ENCODE data around the gene GTF3C2. TPM values are rescaled to one million over a fixed set of nuclear protein-coding genes. Genes with fewer than 3 reads are reported as not detected.
"Not testable (repeated sequence)": the region's sequence is repeated elsewhere in the genome, so short reads cannot be mapped to it uniquely, and the experiment has no call there.

Gene GTF3C2
- total RNA-seq, 1 donor from 2014 or later: 24.0 TPM

DNA sequence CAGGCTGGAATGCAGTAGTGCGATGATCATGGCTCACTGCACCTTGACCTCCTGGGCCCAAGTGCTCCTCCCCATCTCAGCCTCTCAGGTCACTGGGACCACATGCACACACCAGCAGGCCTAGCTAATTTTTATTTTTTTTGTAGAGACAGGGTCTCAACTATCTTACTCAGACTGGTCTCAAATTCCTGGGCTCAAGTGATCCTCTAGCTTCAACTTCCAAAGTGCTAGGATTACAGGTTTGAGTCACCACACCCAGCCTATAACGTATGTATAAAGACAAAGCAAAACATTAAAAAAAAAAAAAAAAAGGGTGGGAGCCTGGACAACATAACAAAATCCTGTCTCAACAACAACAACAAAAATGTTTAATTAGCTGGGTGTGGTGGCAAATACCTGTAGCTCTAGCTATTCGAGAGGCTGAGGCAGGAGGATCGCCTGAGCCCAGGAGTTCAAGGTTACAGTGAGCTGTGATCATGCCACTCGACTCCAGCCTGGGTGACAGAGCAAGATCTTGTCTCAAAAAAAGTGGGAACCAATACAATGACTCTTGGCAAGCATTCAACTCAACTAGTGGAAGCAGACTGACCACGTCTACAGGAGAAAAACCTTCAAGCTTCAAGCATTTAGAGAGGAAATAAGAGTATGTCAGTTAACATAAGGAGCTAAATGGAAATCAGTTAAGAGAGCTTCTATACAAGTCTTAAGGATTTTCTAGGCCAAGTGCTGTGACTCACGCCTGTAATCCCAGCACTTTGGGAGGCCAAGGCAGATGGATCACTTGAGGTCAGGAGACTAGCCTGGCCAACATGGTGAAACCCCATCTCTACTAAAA, 2.6 kb downstream of the GTF3C2 start:
- H3K27me3 ChIP-seq (ENCODE audit: control insufficient read depth in 3 of 3, insufficient read depth in 3 of 3, low read length in 3 of 3): no peaks in the 10 kb centered on the region
- no peak overlapping the region for H3K27ac ChIP-seq (ENCODE audit: low read depth, low read length)
- H3K4me1 ChIP-seq (ENCODE audit: control insufficient read depth in 3 of 3, insufficient read depth in 3 of 3, low read length in 3 of 3): peaks cover 27 to 43% (median 30%) of the 10 kb centered on the region in 3 donors
- H3K9ac ChIP-seq (ENCODE audit: low read depth in 1 of 3, low read length in 3 of 3): peak overlapping the region in 1 of 3 donors; percentile 43
- H3K4me3 ChIP-seq (ENCODE audit: low read length in 3 of 3): no peak overlapping the region
- no peaks in the 10 kb centered on the region for H3K36me3 ChIP-seq (ENCODE audit: control insufficient read depth in 3 of 3, insufficient read depth in 3 of 3, low read length in 3 of 3)
- no peaks in the 10 kb centered on the region for H3K9me3 ChIP-seq (ENCODE audit: control insufficient read depth in 3 of 3, low read length in 3 of 3)

GRCh38 chr2:27353386-27353761, 3.2 kb downstream of the GTF3C2 start:
- not testable (repeated sequence) for H3K27ac ChIP-seq (ENCODE audit: low read depth, low read length)

GRCh38 chr2:27351802-27352598, 4.6 kb downstream of the GTF3C2 start:
- H3K4me3 ChIP-seq (ENCODE audit: low read length in 3 of 3): no peak overlapping the region
- no peaks in the 10 kb centered on the region for H3K9me3 ChIP-seq (ENCODE audit: control insufficient read depth in 3 of 3, low read length in 3 of 3)
- H3K27ac ChIP-seq (ENCODE audit: low read depth, low read length): no peak overlapping the region

More at GRCh38 chr2:27353386-27353761, 3.2 kb downstream of the GTF3C2 start:
- H3K27me3 ChIP-seq (ENCODE audit: control insufficient read depth in 3 of 3, insufficient read depth in 3 of 3, low read length in 3 of 3); H3K4me3 ChIP-seq (ENCODE audit: low read length in 3 of 3); H3K9me3 ChIP-seq (ENCODE audit: control insufficient read depth in 3 of 3, low read length in 3 of 3); H3K36me3 ChIP-seq (ENCODE audit: control insufficient read depth in 3 of 3, insufficient read depth in 3 of 3, low read length in 3 of 3): not testable (repeated sequence)
- H3K4me1 ChIP-seq (ENCODE audit: control insufficient read depth in 3 of 3, insufficient read depth in 3 of 3, low read length in 3 of 3): peaks cover 26 to 42% (median 29%) of the 10 kb centered on the region in 3 donors
- peak overlapping the region in 1 of 3 donors; percentile 43 for H3K9ac ChIP-seq (ENCODE audit: low read depth in 1 of 3, low read length in 3 of 3)

GRCh38 chr2:27350106-27350693, 6.4 kb downstream of the GTF3C2 start:
- H3K27ac ChIP-seq (ENCODE audit: low read depth, low read length): no peak overlapping the region
- no peaks in the 10 kb centered on the region for H3K9me3 ChIP-seq (ENCODE audit: control insufficient read depth in 3 of 3, low read length in 3 of 3)
- H3K4me1 ChIP-seq (ENCODE audit: control insufficient read depth in 3 of 3, insufficient read depth in 3 of 3, low read length in 3 of 3): peaks cover 12 to 16% (median 12%) of the 10 kb centered on the region in 3 donors

More at GRCh38 chr2:27351802-27352598, 4.6 kb downstream of the GTF3C2 start:
- H3K9ac ChIP-seq (ENCODE audit: low read depth in 1 of 3, low read length in 3 of 3): no peak overlapping the region
- no peaks in the 10 kb centered on the region for H3K36me3 ChIP-seq (ENCODE audit: control insufficient read depth in 3 of 3, insufficient read depth in 3 of 3, low read length in 3 of 3)
- peaks cover 19 to 30% (median 22%) of the 10 kb centered on the region in 3 donors for H3K4me1 ChIP-seq (ENCODE audit: control insufficient read depth in 3 of 3, insufficient read depth in 3 of 3, low read length in 3 of 3)
- H3K27me3 ChIP-seq (ENCODE audit: control insufficient read depth in 3 of 3, insufficient read depth in 3 of 3, low read length in 3 of 3): no peaks in the 10 kb centered on the region

GRCh38 chr2:27347641-27348040, 8.9 kb downstream of the GTF3C2 start:
- Histone ChIP-seq H3K36me3 (ENCODE audit: control insufficient read depth in 3 of 3, insufficient read depth in 3 of 3, low read length in 3 of 3) (peaks cover 2 to 7% (median 5%) of the 10 kb centered on the region in 3 donors), H3K27ac (ENCODE audit: low read depth, low read length) (no peak overlapping the region), H3K9me3 (ENCODE audit: control insufficient read depth in 3 of 3, low read length in 3 of 3) (no peaks in the 10 kb centered on the region), H3K27me3 (ENCODE audit: control insufficient read depth in 3 of 3, insufficient read depth in 3 of 3, low read length in 3 of 3) (no peaks in the 10 kb centered on the region), H3K9ac (ENCODE audit: low read depth in 1 of 3, low read length in 3 of 3) (no peak overlapping the region), H3K4me1 (ENCODE audit: control insufficient read depth in 3 of 3, insufficient read depth in 3 of 3, low read length in 3 of 3) (no peaks in the 10 kb centered on the region), H3K4me3 (ENCODE audit: low read length in 3 of 3) (no peak overlapping the region)

More at GRCh38 chr2:27350106-27350693, 6.4 kb downstream of the GTF3C2 start:
- Histone ChIP-seq H3K36me3 (ENCODE audit: control insufficient read depth in 3 of 3, insufficient read depth in 3 of 3, low read length in 3 of 3) (no peaks in the 10 kb centered on the region), H3K27me3 (ENCODE audit: control insufficient read depth in 3 of 3, insufficient read depth in 3 of 3, low read length in 3 of 3) (no peaks in the 10 kb centered on the region), H3K9ac (ENCODE audit: low read depth in 1 of 3, low read length in 3 of 3) (no peak overlapping the region), H3K4me3 (ENCODE audit: low read length in 3 of 3) (no peak overlapping the region)

- no peaks in the 10 kb centered on the region for H3K9me3 ChIP-seq (ENCODE audit: control insufficient read depth in 3 of 3, low read length in 3 of 3)
- no peak overlapping the region for H3K4me3 ChIP-seq (ENCODE audit: low read length in 3 of 3)
- peaks cover 46 to 67% (median 52%) of the 10 kb centered on the region in 3 donors for H3K36me3 ChIP-seq (ENCODE audit: control insufficient read depth in 3 of 3, insufficient read depth in 3 of 3, low read length in 3 of 3)
- H3K4me1 ChIP-seq (ENCODE audit: control insufficient read depth in 3 of 3, insufficient read depth in 3 of 3, low read length in 3 of 3): no peaks in the 10 kb centered on the region
- H3K27me3 ChIP-seq (ENCODE audit: control insufficient read depth in 3 of 3, insufficient read depth in 3 of 3, low read length in 3 of 3): no peaks in the 10 kb centered on the region
- H3K9ac ChIP-seq (ENCODE audit: low read depth in 1 of 3, low read length in 3 of 3): no peak overlapping the region
- H3K27ac ChIP-seq (ENCODE audit: low read depth, low read length): no peak overlapping the region
Measured at GRCh38 chr2:27336173-27336572, 20.4 kb downstream of the GTF3C2 start.

DNA sequence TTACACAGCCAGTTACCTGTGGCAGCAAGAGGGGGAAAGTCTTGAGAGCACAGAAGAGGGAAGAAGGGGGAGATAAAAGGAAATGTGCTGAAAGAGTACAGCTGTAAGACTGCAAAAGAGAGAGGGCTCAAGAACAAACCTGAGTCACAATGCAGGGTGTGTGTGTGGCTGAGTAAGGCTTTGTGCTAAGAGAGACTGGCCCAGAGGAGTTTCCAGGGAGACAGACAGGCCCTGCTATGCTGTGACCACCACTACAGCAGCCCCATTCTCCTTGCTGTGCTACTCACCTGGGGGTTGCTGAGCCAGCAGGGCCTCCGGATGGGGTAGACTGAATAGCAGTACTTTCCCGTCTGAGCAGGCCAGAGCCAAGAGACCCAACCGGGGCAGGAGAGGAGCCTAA, 21.3 kb downstream of the GTF3C2 start:
- Histone ChIP-seq H3K27ac (ENCODE audit: low read depth, low read length) (no peak overlapping the region), H3K36me3 (ENCODE audit: control insufficient read depth in 3 of 3, insufficient read depth in 3 of 3, low read length in 3 of 3) (peaks cover 43 to 63% (median 55%) of the 10 kb centered on the region in 3 donors), H3K4me1 (ENCODE audit: control insufficient read depth in 3 of 3, insufficient read depth in 3 of 3, low read length in 3 of 3) (no peaks in the 10 kb centered on the region), H3K27me3 (ENCODE audit: control insufficient read depth in 3 of 3, insufficient read depth in 3 of 3, low read length in 3 of 3) (no peaks in the 10 kb centered on the region), H3K9me3 (ENCODE audit: control insufficient read depth in 3 of 3, low read length in 3 of 3) (no peaks in the 10 kb centered on the region), H3K4me3 (ENCODE audit: low read length in 3 of 3) (no peak overlapping the region), H3K9ac (ENCODE audit: low read depth in 1 of 3, low read length in 3 of 3) (no peak overlapping the region)

DNA sequence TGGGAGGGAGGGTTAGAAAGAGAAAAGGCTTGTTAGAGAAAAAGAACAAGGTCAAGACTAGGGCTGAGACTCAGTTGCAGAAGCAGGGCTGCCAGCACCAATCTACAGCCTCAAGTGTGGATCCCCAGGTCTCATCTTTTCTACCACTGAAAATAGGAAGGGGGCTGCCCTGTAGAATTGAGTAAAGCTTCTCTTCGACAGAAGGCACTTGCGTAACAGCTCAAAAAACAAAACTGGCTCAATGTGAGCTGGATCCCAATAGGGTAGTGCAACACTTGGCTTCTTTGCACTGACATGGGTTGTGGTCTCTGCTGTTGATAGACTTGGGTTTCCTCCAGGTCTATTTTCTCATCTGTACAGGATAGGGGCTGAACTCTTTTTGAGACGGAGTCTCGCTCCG, 31.8 kb downstream of the GTF3C2 start:
- Histone ChIP-seq H3K4me1 (ENCODE audit: control insufficient read depth in 3 of 3, insufficient read depth in 3 of 3, low read length in 3 of 3) (peaks cover 33 to 41% (median 35%) of the 10 kb centered on the region in 3 donors), H3K27ac (ENCODE audit: low read depth, low read length) (no peak overlapping the region), H3K4me3 (ENCODE audit: low read length in 3 of 3) (no peak overlapping the region)

DNA sequence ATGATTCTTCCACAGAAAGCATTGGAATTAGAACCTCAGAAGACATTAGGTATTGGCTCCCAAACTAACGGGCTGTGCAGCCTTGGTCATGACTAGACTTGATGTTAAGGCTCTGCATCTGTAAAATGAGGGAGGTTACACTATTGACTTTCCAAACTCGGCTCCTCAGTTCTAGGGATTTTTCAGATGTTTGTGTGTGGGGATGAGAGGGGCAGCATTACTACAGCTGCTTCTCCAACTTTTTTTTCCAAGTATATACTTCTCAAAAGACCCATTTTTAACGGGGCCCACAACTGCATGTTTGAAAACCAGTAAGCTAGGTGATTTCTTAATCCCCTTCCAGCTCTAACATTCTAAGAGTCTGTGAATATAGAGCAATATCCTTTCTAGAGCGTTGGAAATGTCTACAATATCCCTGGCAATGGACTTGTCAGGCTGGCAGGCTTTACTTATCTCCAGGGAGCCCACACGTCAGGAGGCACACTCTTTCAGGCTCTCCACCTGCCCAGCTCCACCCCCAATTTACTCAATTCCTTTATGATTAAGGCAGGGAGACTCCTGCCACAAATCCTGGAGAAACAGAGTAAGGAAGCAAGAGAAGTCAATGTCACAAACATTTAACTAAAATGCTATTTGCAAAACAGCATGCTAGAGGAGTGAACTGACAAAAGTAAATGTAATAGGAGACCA, 32.8 kb downstream of the GTF3C2 start:
- H3K4me1 ChIP-seq (ENCODE audit: control insufficient read depth in 3 of 3, insufficient read depth in 3 of 3, low read length in 3 of 3): peaks cover 33 to 44% (median 39%) of the 10 kb centered on the region in 3 donors
- no peaks in the 10 kb centered on the region for H3K27me3 ChIP-seq (ENCODE audit: control insufficient read depth in 3 of 3, insufficient read depth in 3 of 3, low read length in 3 of 3)
- H3K9me3 ChIP-seq (ENCODE audit: control insufficient read depth in 3 of 3, low read length in 3 of 3): no peaks in the 10 kb centered on the region
- H3K9ac ChIP-seq (ENCODE audit: low read depth in 1 of 3, low read length in 3 of 3): peak overlapping the region; percentile 97 to 99 (median 99)
- peak overlapping the region; percentile 91 to 96 (median 94) for H3K4me3 ChIP-seq (ENCODE audit: low read length in 3 of 3)
- peaks cover 21 to 26% (median 24%) of the 10 kb centered on the region in 3 donors for H3K36me3 ChIP-seq (ENCODE audit: control insufficient read depth in 3 of 3, insufficient read depth in 3 of 3, low read length in 3 of 3)
- peak overlapping the region; percentile 100 for H3K27ac ChIP-seq (ENCODE audit: low read depth, low read length)

More for the DNA sequence above, 31.8 kb downstream of the GTF3C2 start:
- Histone ChIP-seq H3K9ac (ENCODE audit: low read depth in 1 of 3, low read length in 3 of 3) (no peak overlapping the region), H3K9me3 (ENCODE audit: control insufficient read depth in 3 of 3, low read length in 3 of 3) (no peaks in the 10 kb centered on the region), H3K27me3 (ENCODE audit: control insufficient read depth in 3 of 3, insufficient read depth in 3 of 3, low read length in 3 of 3) (no peaks in the 10 kb centered on the region), H3K36me3 (ENCODE audit: control insufficient read depth in 3 of 3, insufficient read depth in 3 of 3, low read length in 3 of 3) (peaks cover 30 to 36% (median 34%) of the 10 kb centered on the region in 3 donors)
